CD4-positive, alpha-beta T cell (primary cell): ENCODE measurements around the gene FBLN2. TPM values are rescaled to one million over a fixed set of nuclear protein-coding genes. Genes with fewer than 3 reads are reported as not detected.

Source experiments
- ATAC-seq: fragments of 200-7000 bp; cut with Tn5 transposase; one replicate; pipeline ENCODE4 v1.10.0; 2022; ENCODE audit warnings: mild to moderate bottlenecking; ENCODE audit not compliant: poor library complexity
- CTCF ChIA-PET: fragments of 350-600 bp; sonication (Branson Sonifier 250); formaldehyde crosslinking; loops from one replicate; lab custom pipeline; 2021; ENCODE audit warnings: antibody characterized with exemption, inconsistent platforms; lab: Charles Lee
- POLR2A ChIA-PET: fragments of 350-600 bp; sonication (Branson Sonifier 250); formaldehyde crosslinking; loops from one replicate; lab custom pipeline; 2021; ENCODE audit warnings: antibody characterized with exemption, inconsistent platforms; lab: Charles Lee
- DNase-seq, 14 experiments: peaks; one replicate each; pipeline ENCODE4 v3.0.0-alpha.2; 2013 to 2020; ENCODE audit warnings: mixed read lengths in 2 of 14
- H3K27ac ChIP-seq, 2 donors: one replicate each; pipeline versions ENCODE4 v1.5.1 to v1.7.0; 2013; ENCODE audit warnings: low read length in 2 of 2, low read depth in 1 of 2, mild to moderate bottlenecking in 1 of 2
- H3K27me3 ChIP-seq, 2 experiments: 1 replicate in 1 of 2; 2 replicates in 1 of 2; pipeline versions ENCODE4 v1.6.1 to v1.7.0; 2013; ENCODE audit warnings: low read length in 2 of 2, control low read depth in 1 of 2, mild to moderate bottlenecking in 1 of 2, moderate library complexity in 1 of 2; ENCODE audit not compliant: insufficient read depth in 2 of 2, control insufficient read depth in 1 of 2
- H3K36me3 ChIP-seq: one replicate; pipeline ENCODE4 v1.6.1; 2013; ENCODE audit warnings: low read length, control low read depth; ENCODE audit not compliant: insufficient read depth
- H3K4me1 ChIP-seq: one replicate; pipeline ENCODE4 v1.6.1; 2013; ENCODE audit warnings: low read length, control low read depth; ENCODE audit not compliant: insufficient read depth
- H3K4me3 ChIP-seq: one replicate; pipeline ENCODE4 v1.5.1; 2013; ENCODE audit warnings: mild to moderate bottlenecking, low read length, moderate library complexity
- H3K9me3 ChIP-seq, 2 experiments: 1 replicate in 1 of 2; 2 replicates in 1 of 2; pipeline versions ENCODE4 v1.6.1 to v1.7.0; 2013; ENCODE audit warnings: low read length in 2 of 2, mild to moderate bottlenecking in 2 of 2, control low read depth in 1 of 2, moderate library complexity in 1 of 2; ENCODE audit not compliant: control insufficient read depth in 1 of 2, insufficient read depth in 1 of 2
- H3K27ac Mint-ChIP-seq: one replicate; pipeline ENCODE4 v1.8.0; 2020; ENCODE audit warnings: mixed read lengths
- H3K27me3 Mint-ChIP-seq: one replicate; pipeline ENCODE4 v1.8.0; 2021; ENCODE audit warnings: mixed read lengths
- H3K36me3 Mint-ChIP-seq: one replicate; pipeline ENCODE4 v1.8.0; 2021; ENCODE audit warnings: low read depth, mixed read lengths
- H3K4me1 Mint-ChIP-seq: one replicate; pipeline ENCODE4 v1.8.0; 2021; ENCODE audit warnings: low read depth, mixed read lengths
- H3K4me3 Mint-ChIP-seq: one replicate; pipeline ENCODE4 v1.8.0; 2020; ENCODE audit warnings: mild to moderate bottlenecking, mixed read lengths
- H3K9me3 Mint-ChIP-seq: one replicate; pipeline ENCODE4 v1.8.0; 2020; ENCODE audit warnings: mixed read lengths
- CTCF ChIP-seq: fragments of 200-600 bp; IDR thresholded peaks from one replicate; pipeline ENCODE4 v1.8.0; 2022; ENCODE audit warnings: antibody characterized with exemption, mild to moderate bottlenecking
- intact Hi-C, 2 experiments: fragments of 100-400 bp; cut with DNase I in 1 of 2; cut with micrococcal nuclease in 1 of 2; formaldehyde crosslinking; loops; one replicate each; pipeline versions ENCODE4 v1.15.1 to v1.9.0; 2023 to 2025; cut with DNase I, micrococcal nuclease
- total RNA-seq, 174 experiments: library from RNA in 2 of 174; stranded (reverse) in 2 of 174; gene quantifications; one replicate each; pipeline ENCODE4 v1.2.3 and lab custom pipeline; 2021 to 2026

Gene FBLN2
- total RNA-seq, 2 experiments from 2014 or later, result 0.19 to 0.25 TPM

DNA sequence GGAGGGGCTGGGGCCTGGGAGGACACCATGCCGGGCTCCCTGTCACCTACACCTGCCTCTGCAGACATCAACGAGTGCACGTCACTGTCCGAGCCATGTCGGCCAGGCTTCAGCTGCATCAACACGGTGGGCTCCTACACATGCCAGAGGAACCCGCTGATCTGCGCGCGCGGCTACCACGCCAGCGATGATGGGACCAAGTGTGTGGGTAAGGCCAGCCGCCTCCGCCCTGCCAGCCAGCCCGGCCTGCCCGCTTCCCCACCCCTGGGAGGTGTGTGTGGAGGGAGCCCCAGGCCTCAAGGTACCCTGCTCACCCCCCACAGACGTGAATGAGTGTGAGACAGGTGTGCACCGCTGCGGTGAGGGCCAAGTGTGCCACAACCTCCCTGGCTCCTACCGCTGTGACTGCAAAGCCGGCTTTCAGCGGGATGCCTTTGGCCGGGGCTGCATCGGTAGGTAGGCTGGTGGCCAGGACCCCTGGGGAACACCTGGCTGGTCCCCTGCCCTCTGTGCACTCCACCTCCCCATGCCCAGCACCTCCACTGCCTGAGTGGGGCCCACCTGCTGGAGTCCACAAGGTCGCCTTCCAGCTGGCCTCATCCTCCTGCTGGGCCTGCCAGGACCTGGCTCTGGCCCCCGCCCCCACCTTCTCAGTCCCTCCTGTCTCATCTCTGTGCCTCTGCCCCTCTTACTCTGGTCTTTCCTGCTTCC lies 80.1 kb downstream of the FBLN2 start:
- TF ChIP-seq CTCF, result no peak
- Histone ChIP-seq H3K9me3 (peaks cover 0 to 6% of the 10 kb centered on the region in 2 experiments), H3K27ac (no peak overlapping the region), H3K27me3 (no peaks in the 10 kb centered on the region), H3K4me3 (no peak overlapping the region), H3K36me3 (no peaks in the 10 kb centered on the region), H3K4me1 (no peaks in the 10 kb centered on the region)
- no peak for DNase-seq
- ChIA-PET POLR2A (no interaction called here), CTCF (no interaction called here)
- intact Hi-C loops, result no loop called here
- no peak overlapping the region for H3K27ac Mint-ChIP-seq
- H3K4me3 Mint-ChIP-seq, result no peak overlapping the region
- no peaks in the 10 kb centered on the region for H3K36me3 Mint-ChIP-seq
- no peak for ATAC-seq
- H3K27me3 Mint-ChIP-seq, result no peaks in the 10 kb centered on the region
- no peaks in the 10 kb centered on the region for H3K9me3 Mint-ChIP-seq
- H3K4me1 Mint-ChIP-seq, result no peaks in the 10 kb centered on the region

- no peak for DNase-seq
- Histone ChIP-seq H3K4me3 (no peak overlapping the region), H3K27me3 (no peaks in the 10 kb centered on the region), H3K9me3 (peaks cover 0 to 5% of the 10 kb centered on the region in 2 experiments), H3K4me1 (no peaks in the 10 kb centered on the region), H3K36me3 (no peaks in the 10 kb centered on the region), H3K27ac (no peak overlapping the region)
- Mint-ChIP-seq H3K36me3 (no peaks in the 10 kb centered on the region), H3K4me3 (no peak overlapping the region), H3K9me3 (no peaks in the 10 kb centered on the region), H3K27me3 (no peaks in the 10 kb centered on the region), H3K27ac (no peak overlapping the region), H3K4me1 (no peaks in the 10 kb centered on the region)
- ATAC-seq, result no peak
- POLR2A ChIA-PET, result no interaction called here
- intact Hi-C loops, result no loop called here
- CTCF ChIA-PET, result no interaction called here
- TF ChIP-seq CTCF, result no peak
Measured at GRCh38 chr3:13629644-13630043, 80.7 kb downstream of the FBLN2 start.

GRCh38 chr3:13631256-13631655 lies 82.3 kb downstream of the FBLN2 start:
- no peaks in the 10 kb centered on the region for H3K4me1 ChIP-seq
- H3K27me3 ChIP-seq, result no peaks in the 10 kb centered on the region
- TF ChIP-seq CTCF, result no peak
- Mint-ChIP-seq H3K9me3 (no peaks in the 10 kb centered on the region), H3K27ac (no peak overlapping the region), H3K36me3 (no peaks in the 10 kb centered on the region), H3K27me3 (no peaks in the 10 kb centered on the region), H3K4me3 (no peak overlapping the region), H3K4me1 (no peaks in the 10 kb centered on the region)
- no peak overlapping the region for H3K4me3 ChIP-seq
- POLR2A ChIA-PET, result no interaction called here
- no peaks in the 10 kb centered on the region for H3K9me3 ChIP-seq
- H3K27ac ChIP-seq, result no peak overlapping the region
- intact Hi-C loops, result no loop called here
- H3K36me3 ChIP-seq, result no peaks in the 10 kb centered on the region
- DNase-seq, result no peak
- CTCF ChIA-PET, result no interaction called here
- no peak for ATAC-seq
